SK-MEL-5 (cell line): ENCODE measurements around the gene FCHSD2. TPM values are rescaled to one million over a fixed set of nuclear protein-coding genes. Genes with fewer than 3 reads are reported as not detected.
"Not testable (repeated sequence)": the region's sequence is repeated elsewhere in the genome, so short reads cannot be mapped to it uniquely, and the experiment has no call there.

Source experiments
- DNase-seq: peaks from one replicate; pipeline ENCODE4 v3.0.0-alpha.2; 2016; ENCODE audit warnings: low read depth, low spot score
- in situ Hi-C: cut with HindIII; loops from 2 replicates; pipeline ENCODE4 v1.10.0; 2016; ENCODE audit warnings: low sequenced_read_pairs, high pct_unique_total_duplicates, low pct_unique_long_range_greater_than_20kb
- total RNA-seq: library from RNA; depleted of rRNA; stranded (reverse); fragments of >200 nt; shearing (Covaris generic); gene quantifications from 2 replicates; pipeline ENCODE4 v1.2.3, GENCODE V29; 2014

FCHSD2 gene
- total RNA-seq, 1 experiment from 2014 or later = 7.8 TPM

GRCh38 chr11:72909558-72910388, 232.3 kb downstream of the FCHSD2 start:
- DNase-seq, in situ Hi-C loops: not testable (repeated sequence)

GRCh38 chr11:72908032-72908676, 234.0 kb downstream of the FCHSD2 start:
- no peak for DNase-seq
- in situ Hi-C loops = no loop called here

- in situ Hi-C loops = no loop called here
Observed at GRCh38 chr11:72904016-72904415, 238.1 kb downstream of the FCHSD2 start.

GRCh38 chr11:72901374-72901773, 240.7 kb downstream of the FCHSD2 start:
- in situ Hi-C loops = no loop called here
- DNase-seq = no peak

More at GRCh38 chr11:72904016-72904415, 238.1 kb downstream of the FCHSD2 start:
- DNase-seq = no peak

GRCh38 chr11:72900013-72900412, 242.1 kb downstream of the FCHSD2 start:
- no peak for DNase-seq
- in situ Hi-C loops = no loop called here

GRCh38 chr11:72899238-72899637, 242.9 kb downstream of the FCHSD2 start:
- in situ Hi-C loops = no loop called here
- DNase-seq = no peak

GRCh38 chr11:72897506-72897905, 244.6 kb downstream of the FCHSD2 start:
- no peak for DNase-seq
- in situ Hi-C loops = no loop called here

GRCh38 chr11:72896431-72896830, 245.7 kb downstream of the FCHSD2 start:
- in situ Hi-C loops = no loop called here
- no peak for DNase-seq

GRCh38 chr11:72890881-72891280, 251.2 kb downstream of the FCHSD2 start:
- in situ Hi-C loops = no loop called here
- no peak for DNase-seq

GRCh38 chr11:72886619-72887018, 255.5 kb downstream of the FCHSD2 start:
- in situ Hi-C loops = no loop called here
- no peak for DNase-seq

- in situ Hi-C loops = no loop called here
- DNase-seq = no peak
Observed at GRCh38 chr11:72885749-72886609, 256.1 kb downstream of the FCHSD2 start.

- in situ Hi-C loops = no loop called here
- DNase-seq = no peak
Observed at GRCh38 chr11:72876147-72876546, 266.0 kb downstream of the FCHSD2 start.

- DNase-seq = no peak
- in situ Hi-C loops = no loop called here
Observed at GRCh38 chr11:72875736-72876135, 266.4 kb downstream of the FCHSD2 start.

GRCh38 chr11:72872012-72872411, 270.1 kb downstream of the FCHSD2 start:
- DNase-seq = no peak
- in situ Hi-C loops = no loop called here

- DNase-seq = no peak
- in situ Hi-C loops = no loop called here
Observed at GRCh38 chr11:72871119-72871518, 271.0 kb downstream of the FCHSD2 start.

- in situ Hi-C loops = no loop called here
- no peak for DNase-seq
Observed at GRCh38 chr11:72869831-72870230, 272.3 kb downstream of the FCHSD2 start.

GRCh38 chr11:72867970-72868369, 274.1 kb downstream of the FCHSD2 start:
- in situ Hi-C loops = no loop called here
- DNase-seq = no peak
